NOMO-1 treated with dmso at 0.1 percent for 144 hours (cell line): ENCODE measurements around the gene DPCD.

Source experiments
- DNase-seq: peaks from one replicate; lab custom pipeline; 2025; ENCODE audit not compliant: unreplicated experiment; lab: John Stamatoyannopoulos, UW

The DPCD gene

DNA sequence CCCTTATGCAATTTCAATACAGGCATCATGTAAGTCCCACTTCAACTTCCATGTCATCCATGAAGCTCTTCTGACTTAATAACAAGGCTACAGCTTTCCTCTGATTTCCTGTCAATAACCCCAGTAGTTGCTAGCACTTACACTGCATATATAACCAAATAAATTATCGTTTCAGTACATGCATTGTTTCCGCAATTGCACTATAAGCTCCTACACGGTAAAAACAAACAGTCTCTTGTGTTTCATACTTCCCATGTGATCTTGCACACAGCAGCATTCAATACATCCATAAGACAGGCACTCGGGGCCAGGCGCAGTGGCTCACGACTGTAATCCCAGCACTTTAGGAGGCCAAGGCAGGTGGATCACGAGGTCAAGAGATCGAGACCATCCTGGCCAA, 65.4 kb downstream of the DPCD start:
- DNase-seq: no peak

DNA sequence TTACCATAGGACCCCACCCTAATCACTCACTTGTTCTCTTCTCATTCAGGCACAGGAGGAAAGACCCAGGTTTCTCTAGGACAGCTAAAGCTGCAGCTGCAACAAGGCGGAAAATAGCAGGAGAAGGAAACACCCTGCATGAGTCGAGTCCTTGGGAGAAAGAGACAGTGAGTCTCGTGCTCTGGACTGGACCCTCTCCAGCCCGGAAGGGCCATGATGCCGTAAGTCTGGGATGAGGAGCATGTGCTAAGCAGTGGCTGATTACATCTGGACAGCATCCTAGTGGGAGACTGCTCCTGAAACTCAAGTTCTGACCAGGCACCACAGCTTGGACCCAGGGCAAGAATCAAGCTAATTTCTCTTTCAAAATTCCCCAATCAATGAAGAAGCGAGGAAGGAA, 67.4 kb downstream of the DPCD start:
- DNase-seq: no peak

DNA sequence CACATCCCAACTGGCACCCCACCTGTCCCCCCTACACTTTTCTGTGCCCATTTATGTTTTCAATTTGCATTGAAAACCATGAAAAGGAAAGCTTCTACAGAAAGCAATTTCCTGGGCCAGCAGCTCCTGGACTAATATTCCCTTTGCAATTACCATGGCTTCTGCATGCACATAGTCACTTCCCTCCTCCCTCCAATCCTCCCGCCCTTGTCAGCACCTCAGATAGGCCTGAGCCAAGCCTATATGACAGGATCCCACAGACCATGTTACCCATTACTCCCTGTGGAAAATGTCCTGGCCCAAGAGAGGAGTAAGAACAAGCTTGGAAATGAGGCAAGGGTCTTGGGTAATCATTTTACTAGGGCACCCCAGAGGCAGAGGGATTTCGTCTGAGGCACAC, 68.8 kb downstream of the DPCD start:
- no peak for DNase-seq

- DNase-seq: no peak
Measured at GRCh38 chr10:101658975-101659374, 70.9 kb downstream of the DPCD start.
